Ectodermal cell (in vitro differentiated cells): ENCODE measurements around the gene RASGEF1B.

ENCODE experiments used
- H3K27ac ChIP-seq: 2 replicates; pipeline ENCODE4 v1.7.0; 2013; ENCODE audit warnings: mild to moderate bottlenecking, low read depth, low read length; ENCODE audit not compliant: insufficient read depth, poor library complexity, severe bottlenecking
- H3K27me3 ChIP-seq: 2 replicates; pipeline ENCODE4 v1.7.0; 2013; ENCODE audit warnings: mild to moderate bottlenecking, low read length; ENCODE audit not compliant: insufficient read depth, control insufficient read depth, poor library complexity, severe bottlenecking
- H3K36me3 ChIP-seq: one replicate; pipeline ENCODE4 v1.7.0; 2013; ENCODE audit warnings: low read length; ENCODE audit not compliant: control insufficient read depth, insufficient read depth
- H3K4me1 ChIP-seq: one replicate; pipeline ENCODE4 v1.7.0; 2013; ENCODE audit warnings: low read length; ENCODE audit not compliant: control insufficient read depth, insufficient read depth
- H3K4me3 ChIP-seq: 2 replicates; pipeline ENCODE4 v1.7.0; 2013; ENCODE audit warnings: low read depth, low read length, control low read depth; ENCODE audit not compliant: insufficient read depth
- H3K9me3 ChIP-seq: 2 replicates; pipeline ENCODE4 v1.7.0; 2013; ENCODE audit warnings: mild to moderate bottlenecking, low read length, moderate library complexity; ENCODE audit not compliant: control insufficient read depth
- WGBS, 2 experiments: methylation state at CpG; one replicate each; pipeline ENCODE4 v1.1.7; 2013; ENCODE audit warnings: missing lambda C conversion rate in 2 of 2; 5-methylcytosine and 5-hydroxymethylcytosine counted together

The RASGEF1B gene

GRCh38 chr4:81404294-81404693 is 67.4 kb downstream of the RASGEF1B start:
- WGBS, 2 experiments = 83 to 92% methylated on average over 1 of the region's 2 CpGs
- Histone ChIP-seq H3K27ac (no peak overlapping the region), H3K9me3 (no peaks in the 10 kb centered on the region), H3K4me3 (no peak overlapping the region), H3K36me3 (no peaks in the 10 kb centered on the region), H3K4me1 (no peaks in the 10 kb centered on the region), H3K27me3 (no peaks in the 10 kb centered on the region)

- H3K27ac ChIP-seq = no peak overlapping the region
- no peak overlapping the region for H3K4me3 ChIP-seq
- 92 to 96% methylated on average over 6 to 7 of the region's 7 CpGs for WGBS, 2 experiments
- H3K27me3 ChIP-seq = no peaks in the 10 kb centered on the region
- H3K9me3 ChIP-seq = no peaks in the 10 kb centered on the region
- no peaks in the 10 kb centered on the region for H3K36me3 ChIP-seq
- no peaks in the 10 kb centered on the region for H3K4me1 ChIP-seq
Measured at GRCh38 chr4:81399306-81400086, 72.2 kb downstream of the RASGEF1B start.

GRCh38 chr4:81398379-81398778 is 73.3 kb downstream of the RASGEF1B start:
- H3K27ac ChIP-seq = no peak overlapping the region
- no peak overlapping the region for H3K4me3 ChIP-seq
- WGBS, 2 experiments = 91 to 94% methylated on average over 4 of the region's 4 CpGs
- no peaks in the 10 kb centered on the region for H3K36me3 ChIP-seq
- H3K4me1 ChIP-seq = no peaks in the 10 kb centered on the region
- H3K9me3 ChIP-seq = no peaks in the 10 kb centered on the region
- no peaks in the 10 kb centered on the region for H3K27me3 ChIP-seq

- 88 to 96% methylated on average over 2 to 3 of the region's 3 CpGs for WGBS, 2 experiments
Measured at GRCh38 chr4:81397635-81398034, 74.1 kb downstream of the RASGEF1B start.

GRCh38 chr4:81395239-81395638 is 76.5 kb downstream of the RASGEF1B start:
- no peaks in the 10 kb centered on the region for H3K4me1 ChIP-seq
- H3K27ac ChIP-seq = no peak overlapping the region
- no peaks in the 10 kb centered on the region for H3K27me3 ChIP-seq
- H3K4me3 ChIP-seq = no peak overlapping the region
- no peaks in the 10 kb centered on the region for H3K9me3 ChIP-seq
- 94% methylated on average over 3 of the region's 3 CpGs for WGBS, 2 experiments
- H3K36me3 ChIP-seq = no peaks in the 10 kb centered on the region

More at GRCh38 chr4:81397635-81398034, 74.1 kb downstream of the RASGEF1B start:
- no peaks in the 10 kb centered on the region for H3K4me1 ChIP-seq
- H3K27ac ChIP-seq = no peak overlapping the region
- H3K36me3 ChIP-seq = no peaks in the 10 kb centered on the region
- H3K4me3 ChIP-seq = no peak overlapping the region
- no peaks in the 10 kb centered on the region for H3K27me3 ChIP-seq
- H3K9me3 ChIP-seq = no peaks in the 10 kb centered on the region

GRCh38 chr4:81392164-81392563 is 79.5 kb downstream of the RASGEF1B start:
- H3K36me3 ChIP-seq = no peaks in the 10 kb centered on the region
- H3K9me3 ChIP-seq = no peaks in the 10 kb centered on the region
- WGBS, 2 experiments = 75 to 81% methylated on average over 3 of the region's 3 CpGs
- no peak overlapping the region for H3K27ac ChIP-seq
- H3K4me3 ChIP-seq = no peak overlapping the region
- H3K4me1 ChIP-seq = no peaks in the 10 kb centered on the region
- no peaks in the 10 kb centered on the region for H3K27me3 ChIP-seq

- H3K27me3 ChIP-seq = no peaks in the 10 kb centered on the region
- no peaks in the 10 kb centered on the region for H3K4me1 ChIP-seq
- H3K9me3 ChIP-seq = no peaks in the 10 kb centered on the region
- H3K4me3 ChIP-seq = no peak overlapping the region
- 95 to 100% methylated on average over 2 of the region's 2 CpGs for WGBS, 2 experiments
- H3K36me3 ChIP-seq = no peaks in the 10 kb centered on the region
- no peak overlapping the region for H3K27ac ChIP-seq
Measured at GRCh38 chr4:81389720-81390119, 82.0 kb downstream of the RASGEF1B start.

- no peaks in the 10 kb centered on the region for H3K27me3 ChIP-seq
- 81 to 96% methylated on average over 1 to 2 of the region's 2 CpGs for WGBS, 2 experiments
- H3K9me3 ChIP-seq = no peaks in the 10 kb centered on the region
Measured at GRCh38 chr4:81380437-81380836, 91.3 kb downstream of the RASGEF1B start.

GRCh38 chr4:81378386-81378785 is 93.3 kb downstream of the RASGEF1B start:
- Histone ChIP-seq H3K36me3 (no peaks in the 10 kb centered on the region), H3K4me3 (no peak overlapping the region), H3K27me3 (no peaks in the 10 kb centered on the region), H3K4me1 (no peaks in the 10 kb centered on the region), H3K27ac (no peak overlapping the region), H3K9me3 (no peaks in the 10 kb centered on the region)
- 100% methylated on average over 1 of the region's 1 CpG for WGBS, 2 experiments

More at GRCh38 chr4:81380437-81380836, 91.3 kb downstream of the RASGEF1B start:
- H3K4me3 ChIP-seq = no peak overlapping the region
- no peak overlapping the region for H3K27ac ChIP-seq
- H3K4me1 ChIP-seq = no peaks in the 10 kb centered on the region
- no peaks in the 10 kb centered on the region for H3K36me3 ChIP-seq

- Histone ChIP-seq H3K4me1 (no peaks in the 10 kb centered on the region), H3K9me3 (no peaks in the 10 kb centered on the region), H3K4me3 (no peak overlapping the region), H3K36me3 (no peaks in the 10 kb centered on the region), H3K27me3 (no peaks in the 10 kb centered on the region), H3K27ac (no peak overlapping the region)
- WGBS, 2 experiments = 88 to 94% methylated on average over 1 of the region's 1 CpG
Measured at GRCh38 chr4:81377191-81377590, 94.5 kb downstream of the RASGEF1B start.
